Esophagus muscularis mucosa (tissue), 2 donors: ENCODE data around the gene FAM227A.

ENCODE experiments used
- POLR2A ChIP-seq: fragments of 450-650 bp; IDR thresholded peaks from one replicate; pipeline ENCODE4 v1.6.1; 2017; ENCODE audit warnings: antibody characterized with exemption, moderate library complexity, mild to moderate bottlenecking, low read depth
- POLR2AphosphoS5 ChIP-seq, 2 donors: sonication (generic); formaldehyde crosslinking; IDR thresholded peaks; one replicate each; pipeline ENCODE4 v1.6.1; 2017; ENCODE audit warnings: antibody characterized with exemption in 2 of 2

- TF ChIP-seq POLR2A (no peak), POLR2AphosphoS5 (IDR thresholded peaks at IDR 0.05) (no peak)
Observed at GRCh38 chr22:38566726-38567504, 89.3 kb downstream of the FAM227A start.
